Endothelial cell of umbilical vein (primary cell): ENCODE results near the gene ARFGEF3. TPM values are rescaled to one million over a fixed set of nuclear protein-coding genes. Genes with fewer than 3 reads are reported as not detected.

Experiments used
- BruUV-seq: library from RNA; stranded (reverse); fragments of 400-500 nt; replicated peaks from 2 replicates; lab custom pipeline; 2021; lab: Mats Ljungman, UMichigan
- CTCF ChIA-PET: fragments of 300-600, 350-600 bp; sonication (Branson Sonifier 250); formaldehyde crosslinking; loops from one replicate; lab custom pipeline; 2021; ENCODE audit warnings: antibody characterized with exemption, inconsistent platforms; lab: Charles Lee
- POLR2A ChIA-PET: fragments of 300-600, 350-600 bp; sonication (Branson Sonifier 250); formaldehyde crosslinking; loops from one replicate; lab custom pipeline; 2021; ENCODE audit warnings: antibody characterized with exemption, inconsistent platforms; lab: Charles Lee
- DNase-seq: peaks from one replicate; pipeline ENCODE4 v3.0.0-alpha.2; 2011; ENCODE audit warnings: low read depth, low spot score
- FAIRE-seq: peaks from 2 replicates; lab custom pipeline; 2011; peaks lifted over from hg19 to GRCh38; lab: Jason Lieb, UNC
- H2AFZ ChIP-seq: 2 replicates; pipeline ENCODE4 v1.6.0; 2012; ENCODE audit warnings: low read depth, low read length, control low read depth, inconsistent platforms
- H3K27ac ChIP-seq: 2 replicates; pipeline ENCODE4 v1.5.1; 2011; ENCODE audit warnings: low read depth, mild to moderate bottlenecking, control low read depth, low read length, moderate library complexity; ENCODE audit not compliant: insufficient read depth
- H3K27me3 ChIP-seq, 2 experiments: 2 replicates each; pipeline versions ENCODE4 v1.6.0 to v1.6.1; 2011; ENCODE audit warnings: low read length in 2 of 2, mixed read lengths in 1 of 2; ENCODE audit not compliant: control insufficient read depth in 2 of 2, insufficient read depth in 2 of 2
- H3K36me3 ChIP-seq, 2 experiments: 2 replicates in 1 of 2; 3 replicates in 1 of 2; pipeline ENCODE4 v1.5.1; 2011; ENCODE audit warnings: low read length in 2 of 2, mild to moderate bottlenecking in 1 of 2, moderate library complexity in 1 of 2; ENCODE audit not compliant: control insufficient read depth in 2 of 2, insufficient read depth in 2 of 2; ENCODE audit errors: extremely low read depth in 1 of 2
- H3K4me1 ChIP-seq: 3 replicates; pipeline ENCODE4 v1.5.1; 2011; ENCODE audit warnings: mild to moderate bottlenecking, low read length; ENCODE audit not compliant: control insufficient read depth, insufficient read depth; ENCODE audit errors: extremely low read depth
- H3K4me2 ChIP-seq: 2 replicates; pipeline ENCODE4 v1.6.1; 2011; ENCODE audit warnings: low read length, control low read depth, mixed read lengths; ENCODE audit not compliant: insufficient read depth
- H3K4me3 ChIP-seq, 3 experiments: fragments of 200-600 bp in 1 of 3; sonication (generic), shearing (Covaris generic) in 1 of 3; replicated peaks in 1 of 3; 2 replicates each; pipeline ENCODE4 v1.5.1; 2011 to 2016; ENCODE audit warnings: control low read depth in 3 of 3, low read length in 3 of 3, mild to moderate bottlenecking in 2 of 3, inconsistent platforms in 1 of 3, low read depth in 1 of 3, moderate library complexity in 1 of 3; ENCODE audit not compliant: insufficient read depth in 1 of 3
- H3K79me2 ChIP-seq: 2 replicates; pipeline ENCODE4 v1.6.0; 2012; ENCODE audit warnings: low read length, inconsistent platforms; ENCODE audit not compliant: control insufficient read depth, insufficient read depth
- H3K9ac ChIP-seq: replicated peaks from 2 replicates; pipeline ENCODE3; 2011; ENCODE audit warnings: low read length, control low read depth; ENCODE audit not compliant: insufficient read depth; ENCODE audit errors: extremely low read depth
- H3K9me1 ChIP-seq: replicated peaks from 3 replicates; pipeline ENCODE4 v1.6.0; 2011; ENCODE audit warnings: mild to moderate bottlenecking, low read length; ENCODE audit not compliant: control insufficient read depth, insufficient read depth; ENCODE audit errors: extremely low read depth
- H3K9me3 ChIP-seq: replicated peaks from 2 replicates; pipeline ENCODE4 v1.5.1; 2012; ENCODE audit warnings: low read length, inconsistent platforms; ENCODE audit not compliant: control insufficient read depth, insufficient read depth
- H4K20me1 ChIP-seq: replicated peaks from 2 replicates; pipeline ENCODE3; 2011; ENCODE audit warnings: mild to moderate bottlenecking, low read length; ENCODE audit not compliant: control insufficient read depth, insufficient read depth; ENCODE audit errors: extremely low read depth
- EZH2 ChIP-seq: IDR thresholded peaks from 2 replicates; pipeline ENCODE4 v1.6.1; 2012; ENCODE audit warnings: borderline replicate concordance, low read depth, mild to moderate bottlenecking, moderate library complexity, low read length, inconsistent platforms; ENCODE audit not compliant: severe bottlenecking
- FOS ChIP-seq: IDR thresholded peaks from 2 replicates; pipeline ENCODE4 v1.6.1; 2011; ENCODE audit warnings: mild to moderate bottlenecking, low read length, moderate library complexity, borderline replicate concordance; ENCODE audit not compliant: insufficient read depth
- GATA2 ChIP-seq: IDR thresholded peaks from 2 replicates; pipeline ENCODE4 v1.7.0; 2011; ENCODE audit warnings: low read depth, mild to moderate bottlenecking, moderate library complexity, mixed read lengths, low read length; ENCODE audit not compliant: insufficient read length, insufficient read depth
- JUN ChIP-seq: IDR thresholded peaks from 2 replicates; pipeline ENCODE4 v1.6.1; 2011; ENCODE audit warnings: borderline replicate concordance, low read depth; ENCODE audit not compliant: insufficient read length, insufficient read depth
- MAX ChIP-seq: IDR thresholded peaks from 2 replicates; pipeline ENCODE4 v1.6.1; 2011; ENCODE audit not compliant: insufficient read depth, insufficient read length
- MYC ChIP-seq: IDR thresholded peaks from one replicate; pipeline ENCODE4 v1.6.1; 2011; ENCODE audit warnings: mild to moderate bottlenecking, low read depth, low read length
- POLR2A ChIP-seq: IDR thresholded peaks from 2 replicates; pipeline ENCODE4 v1.6.1; 2012; ENCODE audit warnings: low read depth, mild to moderate bottlenecking, control low read depth, low read length
- POLR2AphosphoS5 ChIP-seq: IDR thresholded peaks from 2 replicates; pipeline ENCODE4 v1.6.1; 2012; ENCODE audit warnings: low read depth, mild to moderate bottlenecking, control low read depth, low read length, moderate library complexity; ENCODE audit not compliant: insufficient read depth
- dilution Hi-C: fragments of 300-500 bp; cut with MboI; formaldehyde crosslinking; loops from one replicate; pipeline ENCODE4 v1.15.0; 2019; ENCODE audit warnings: low sequenced_read_pairs; ENCODE audit not compliant: extremely low pct_ligation_motif_present
- intact Hi-C: fragments of 100-400 bp; cut with micrococcal nuclease; formaldehyde crosslinking; loops from one replicate; pipeline ENCODE4 v1.10.0; 2022
- polyA plus RNA-seq, 4 experiments: library from polyadenylated mRNA; depleted of rRNA in 3 of 4; stranded (reverse) in 3 of 4; unstranded in 1 of 4; fragments of >200 nt; gene quantifications; 2 replicates each; pipeline versions ENCODE4 v1.2.1 to v1.2.3, GENCODE V29; 2011 to 2012; ENCODE audit warnings: missing spikeins in 1 of 4
- total RNA-seq: library from RNA; stranded (reverse); gene quantifications from 2 replicates; pipeline ENCODE4 v1.2.3, GENCODE V29; 2021
- TF ChIP-seq, protein P1 (sequence below), 2 donors: IDR thresholded peaks; 1 replicate in 1 of 2; 2 replicates in 1 of 2; pipeline ENCODE4 v1.5.1; 2011; ENCODE audit warnings: low read length in 2 of 2, mild to moderate bottlenecking in 2 of 2, moderate library complexity in 2 of 2, control low read depth in 1 of 2, inconsistent platforms in 1 of 2, low read depth in 1 of 2; ENCODE audit not compliant: insufficient read depth in 1 of 2; ENCODE audit errors: extremely low read depth in 1 of 2

Gene ARFGEF3
- total and polyA plus RNA-seq, 2 donors (not counting 3 experiments of a cell fraction or from before 2014, with no cell fraction given) = 1.3 to 7.3 TPM

DNA sequence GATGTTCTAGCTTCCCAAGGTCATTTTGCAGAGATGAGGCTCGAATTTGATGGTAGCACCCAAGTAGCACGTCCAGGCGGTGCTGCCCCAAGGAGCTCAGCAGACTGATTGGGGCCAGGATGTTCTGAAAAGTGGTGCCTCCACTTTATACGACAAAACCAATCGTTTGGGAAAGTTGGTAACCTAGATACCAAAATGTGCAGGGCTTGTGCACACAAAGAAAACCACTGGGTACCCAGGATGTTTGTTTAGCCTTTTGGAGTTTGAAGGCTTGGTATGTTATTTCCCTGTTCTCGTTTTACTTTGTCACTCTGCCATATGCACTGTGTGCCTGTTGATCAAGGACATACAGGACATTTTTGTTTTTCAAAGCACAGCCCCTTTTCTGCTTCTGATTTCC is 97.3 kb downstream of the ARFGEF3 start:
- BruUV-seq = no TSS peak
- no peak overlapping the region for H3K9ac ChIP-seq
- no peak overlapping the region for H3K27ac ChIP-seq
- dilution Hi-C loops = no loop called here
- ChIA-PET CTCF (no interaction called here), POLR2A (no interaction called here)
- intact Hi-C loops = no loop called here
- TF ChIP-seq, protein P1, sequence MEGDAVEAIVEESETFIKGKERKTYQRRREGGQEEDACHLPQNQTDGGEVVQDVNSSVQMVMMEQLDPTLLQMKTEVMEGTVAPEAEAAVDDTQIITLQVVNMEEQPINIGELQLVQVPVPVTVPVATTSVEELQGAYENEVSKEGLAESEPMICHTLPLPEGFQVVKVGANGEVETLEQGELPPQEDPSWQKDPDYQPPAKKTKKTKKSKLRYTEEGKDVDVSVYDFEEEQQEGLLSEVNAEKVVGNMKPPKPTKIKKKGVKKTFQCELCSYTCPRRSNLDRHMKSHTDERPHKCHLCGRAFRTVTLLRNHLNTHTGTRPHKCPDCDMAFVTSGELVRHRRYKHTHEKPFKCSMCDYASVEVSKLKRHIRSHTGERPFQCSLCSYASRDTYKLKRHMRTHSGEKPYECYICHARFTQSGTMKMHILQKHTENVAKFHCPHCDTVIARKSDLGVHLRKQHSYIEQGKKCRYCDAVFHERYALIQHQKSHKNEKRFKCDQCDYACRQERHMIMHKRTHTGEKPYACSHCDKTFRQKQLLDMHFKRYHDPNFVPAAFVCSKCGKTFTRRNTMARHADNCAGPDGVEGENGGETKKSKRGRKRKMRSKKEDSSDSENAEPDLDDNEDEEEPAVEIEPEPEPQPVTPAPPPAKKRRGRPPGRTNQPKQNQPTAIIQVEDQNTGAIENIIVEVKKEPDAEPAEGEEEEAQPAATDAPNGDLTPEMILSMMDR (IDR thresholded peaks at IDR 0.05; ENCODE audit: extremely low read depth in 1 of 2, insufficient read depth in 1 of 2, low read depth in 1 of 2, low read length in 2 of 2) = no peak
- TF ChIP-seq MYC (no peak), JUN (no peak)
- no peaks in the 10 kb centered on the region for H3K9me3 ChIP-seq
- FAIRE-seq = no peak
- DNase-seq = no peak
- no peak overlapping the region for H2AFZ ChIP-seq
- no peaks in the 10 kb centered on the region for H4K20me1 ChIP-seq
- no peak overlapping the region for H3K4me3 ChIP-seq
- no peaks in the 10 kb centered on the region for H3K4me1 ChIP-seq
- no peaks in the 10 kb centered on the region for H3K36me3 ChIP-seq
- no peaks in the 10 kb centered on the region for H3K27me3 ChIP-seq
- no peaks in the 10 kb centered on the region for H3K79me2 ChIP-seq
- no peaks in the 10 kb centered on the region for H3K9me1 ChIP-seq
- H3K4me2 ChIP-seq = no peak overlapping the region

GRCh38 chr6:138261116-138261780 is 99.5 kb downstream of the ARFGEF3 start:
- ChIA-PET CTCF (interaction anchor here (1.1 kb wide), 1 partner anchor 10 kb away, joined by 3 read pairs; no protein-coding TSS in a partner anchor), POLR2A (no interaction called here)
- Histone ChIP-seq H3K4me3 (no peak overlapping the region), H3K79me2 (no peaks in the 10 kb centered on the region), H3K9ac (no peak overlapping the region), H3K27me3 (no peaks in the 10 kb centered on the region), H3K36me3 (no peaks in the 10 kb centered on the region), H4K20me1 (no peaks in the 10 kb centered on the region), H3K9me1 (no peaks in the 10 kb centered on the region), H2AFZ (no peak overlapping the region), H3K27ac (no peak overlapping the region), H3K9me3 (no peaks in the 10 kb centered on the region), H3K4me1 (no peaks in the 10 kb centered on the region), H3K4me2 (no peak overlapping the region)
- TF ChIP-seq EZH2 = no peak
- TF ChIP-seq JUN = no peak
- no peak for TF ChIP-seq POLR2AphosphoS5
- TF ChIP-seq, protein P1 (IDR thresholded peaks at IDR 0.05; ENCODE audit: extremely low read depth in 1 of 2, insufficient read depth in 1 of 2, low read depth in 1 of 2, low read length in 2 of 2) = no peak
- TF ChIP-seq POLR2A = no peak
- TF ChIP-seq GATA2 = no peak
- TF ChIP-seq MAX = no peak
- TF ChIP-seq FOS = no peak
- TF ChIP-seq MYC = no peak
- intact Hi-C loops = no loop called here
- no peak for FAIRE-seq
- dilution Hi-C loops = no loop called here
- no TSS peak for BruUV-seq
- no peak for DNase-seq
